Measurements from ENCODE around the gene DNAJA3.

DNAJA3 gene

DNA sequence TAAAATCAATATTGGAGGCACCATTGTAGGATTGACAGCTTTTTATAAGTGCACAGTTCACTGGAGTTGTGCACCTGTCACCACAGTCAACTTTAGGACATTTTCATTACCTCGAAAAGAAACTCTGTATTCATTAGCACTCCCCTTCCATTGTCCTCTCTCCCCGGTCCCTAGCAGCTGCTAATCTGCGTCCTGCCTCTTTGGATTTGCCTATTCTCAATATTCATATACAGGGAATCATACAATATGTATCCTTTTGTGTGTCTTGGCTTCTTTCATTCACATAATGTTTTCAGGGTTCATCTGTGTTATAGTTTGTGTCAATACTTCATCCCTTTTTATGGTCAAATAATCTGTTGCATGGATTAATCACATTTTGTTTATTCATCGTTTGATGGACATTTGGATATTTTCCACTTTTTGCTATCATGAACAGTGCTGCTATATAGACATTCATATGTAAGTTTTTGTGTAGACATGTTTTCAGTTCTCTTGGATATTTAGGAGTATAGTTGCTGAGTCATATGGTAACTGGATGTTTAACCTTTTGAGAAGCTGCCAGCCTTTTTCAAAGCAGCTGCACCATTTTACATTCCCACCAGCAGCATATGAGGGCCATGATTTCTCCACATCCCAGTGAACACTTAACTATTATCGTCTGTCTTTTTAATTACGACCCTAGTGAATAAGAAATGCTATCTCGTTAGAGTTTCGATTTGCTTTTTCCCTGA lies 9.8 kb downstream of the DNAJA3 start:
- DNase-seq, result no peak

DNA sequence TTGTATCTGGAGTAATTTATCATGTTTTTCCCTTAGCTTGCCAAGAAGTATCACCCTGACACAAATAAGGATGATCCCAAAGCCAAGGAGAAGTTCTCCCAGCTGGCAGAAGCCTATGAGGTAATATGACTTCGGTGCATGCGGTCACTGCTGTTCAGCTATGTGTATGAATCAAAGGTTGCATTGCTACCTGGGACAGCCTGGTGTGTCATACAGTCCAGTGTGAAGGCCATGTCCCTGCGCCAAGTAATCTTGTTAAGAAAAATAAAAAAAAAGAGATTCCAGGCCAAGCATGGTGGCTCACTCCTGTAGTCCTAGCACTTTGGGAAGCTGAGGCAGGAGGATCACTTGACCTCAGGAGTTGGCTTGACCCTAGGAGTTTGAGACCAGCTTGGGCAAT lies 11.7 kb downstream of the DNAJA3 start:
- DNase-seq, result no peak

DNA sequence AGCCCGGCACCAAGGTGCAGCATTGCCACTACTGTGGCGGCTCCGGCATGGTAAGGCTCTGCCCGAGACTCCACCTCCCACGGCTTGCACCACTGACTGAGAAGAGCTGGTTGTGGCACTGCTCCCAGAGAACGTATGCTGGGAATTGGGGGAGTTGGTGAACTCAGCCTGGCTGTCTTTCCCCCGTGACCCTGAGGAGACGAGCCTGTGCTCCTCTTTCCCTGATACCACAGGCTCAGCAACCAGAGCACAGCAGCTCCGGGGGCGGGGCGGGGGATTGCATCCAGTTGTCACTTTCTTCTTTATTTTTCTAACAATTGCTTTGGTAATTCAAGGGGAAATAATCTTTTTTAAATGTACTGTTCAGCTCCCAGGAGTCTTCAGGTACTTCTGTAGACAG lies 16.7 kb downstream of the DNAJA3 start:
- DNase-seq, result no peak

DNA sequence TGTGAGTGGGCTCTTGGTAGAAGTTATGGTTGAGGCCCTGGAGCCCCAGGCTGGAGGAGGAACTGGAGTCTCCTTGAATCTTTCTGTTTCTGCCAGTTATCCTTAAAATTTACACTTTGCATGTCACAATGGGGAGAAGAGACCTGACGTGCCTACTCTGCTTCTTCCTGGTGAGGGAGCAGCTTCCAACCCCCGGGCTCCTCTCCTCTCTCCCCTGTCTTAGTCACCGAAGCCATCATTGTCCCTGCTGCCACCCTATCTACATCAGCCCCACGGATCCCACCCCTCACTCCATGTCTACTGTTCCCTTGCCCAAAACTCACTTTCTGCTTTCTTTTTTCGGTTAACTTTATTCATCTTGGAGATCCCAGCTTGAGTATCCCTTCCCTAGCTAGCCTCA lies 17.6 kb downstream of the DNAJA3 start:
- DNase-seq, result no peak

DNA sequence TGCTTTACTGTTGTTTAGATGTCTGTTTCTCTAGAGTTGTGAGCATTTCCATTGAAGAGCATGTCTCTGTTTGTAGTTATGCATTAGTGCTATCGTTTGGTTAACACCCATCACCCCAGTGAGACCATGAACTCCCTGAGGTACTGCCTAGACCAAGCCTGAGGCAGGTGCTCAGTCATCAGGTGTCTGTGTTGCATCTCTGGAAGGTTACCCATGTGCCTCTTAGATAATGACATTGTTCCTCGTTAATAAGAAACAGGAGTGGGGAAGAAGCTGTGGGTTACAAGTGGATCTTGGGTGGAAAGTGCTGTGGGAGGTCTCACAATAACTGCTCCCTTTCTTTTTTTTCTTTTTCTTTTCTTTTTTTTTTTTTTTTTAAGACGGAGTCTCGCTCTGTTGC lies 18.3 kb downstream of the DNAJA3 start:
- DNase-seq, result no peak

DNA sequence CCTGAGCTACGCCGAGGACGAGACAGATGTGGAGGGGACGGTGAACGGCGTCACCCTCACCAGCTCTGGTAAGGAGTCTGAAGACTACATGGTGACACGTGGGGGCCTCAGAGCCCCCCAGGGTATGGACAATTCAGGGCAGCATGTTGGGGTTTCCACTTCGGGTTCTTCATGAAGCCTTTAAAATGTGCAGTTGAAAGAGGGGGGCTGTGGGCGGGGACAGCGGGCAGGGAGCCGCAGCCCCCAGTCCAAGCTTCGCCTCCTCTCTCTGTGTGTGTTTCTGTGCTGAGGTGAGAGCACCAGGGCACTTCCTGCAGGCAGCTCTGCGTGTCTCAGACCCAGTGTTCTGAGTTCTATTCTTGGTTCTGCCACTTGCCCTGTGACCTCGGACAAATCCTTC lies 24.8 kb downstream of the DNAJA3 start:
- no peak for DNase-seq

DNA sequence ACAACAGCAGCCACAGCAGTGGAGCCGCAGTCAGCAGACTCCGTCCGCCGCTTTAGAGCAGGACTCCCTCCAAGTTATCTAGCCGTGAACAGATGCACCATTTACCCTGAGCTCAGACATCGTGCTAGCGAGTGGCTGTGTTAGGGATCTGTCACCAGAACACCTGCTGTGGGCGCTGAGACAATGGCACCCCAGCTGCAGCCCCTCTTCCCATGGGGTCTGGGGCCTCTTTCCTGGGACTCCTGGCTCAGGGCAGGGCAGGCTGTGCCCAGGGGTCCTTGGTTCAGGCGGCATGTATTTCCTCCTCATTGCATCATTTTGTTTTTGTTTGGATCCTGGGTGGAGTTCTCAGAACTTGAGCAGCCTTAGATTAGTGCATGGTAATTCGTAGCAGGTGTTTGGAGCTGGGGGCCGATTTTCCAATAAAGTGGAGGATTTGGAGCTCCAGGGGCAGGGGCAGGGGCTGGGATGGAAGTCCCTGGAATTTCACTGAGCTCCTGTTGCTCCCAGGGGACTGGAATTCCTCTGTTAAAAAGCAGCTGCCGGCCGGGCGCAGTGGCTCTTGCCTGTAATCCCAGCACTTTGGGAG lies 25.4 kb downstream of the DNAJA3 start:
- no peak for DNase-seq

DNA sequence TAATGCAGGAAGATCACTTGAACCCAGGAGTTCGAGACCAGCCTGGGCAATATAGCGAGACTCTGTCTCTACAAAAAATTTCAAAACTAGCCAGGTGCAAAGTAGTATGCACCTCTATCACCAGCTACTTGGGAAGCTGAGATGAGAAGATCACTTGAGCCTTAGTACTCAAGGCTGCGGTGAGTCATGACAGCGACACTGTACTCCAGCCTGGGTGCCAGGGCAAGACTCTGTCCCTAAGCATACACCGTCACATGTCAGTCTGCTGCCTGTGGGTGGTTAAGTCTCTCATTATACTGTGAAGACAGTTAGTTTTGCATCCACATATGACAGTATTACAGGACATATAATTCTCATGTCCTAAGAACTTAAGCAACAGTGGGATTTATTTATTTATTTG lies 27.0 kb downstream of the DNAJA3 start:
- DNase-seq, result no peak

DNA sequence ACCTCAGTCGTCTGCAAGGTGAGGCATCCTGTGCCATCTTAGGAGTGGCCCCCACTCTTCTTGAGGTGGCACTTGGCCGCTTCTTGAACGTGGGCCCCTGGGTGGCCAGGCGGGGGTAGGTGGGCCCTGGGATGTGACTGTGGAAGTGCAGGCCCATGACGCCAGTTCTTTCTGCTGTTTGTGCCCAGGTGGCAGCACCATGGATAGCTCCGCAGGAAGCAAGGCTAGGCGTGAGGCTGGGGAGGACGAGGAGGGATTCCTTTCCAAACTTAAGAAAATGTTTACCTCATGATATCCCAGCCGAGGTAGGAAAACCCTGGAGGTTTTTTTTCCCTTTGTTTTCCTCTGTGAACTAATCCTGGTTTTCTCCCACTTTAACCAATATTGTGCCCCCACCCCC lies 29.0 kb downstream of the DNAJA3 start:
- DNase-seq, result no peak

DNA sequence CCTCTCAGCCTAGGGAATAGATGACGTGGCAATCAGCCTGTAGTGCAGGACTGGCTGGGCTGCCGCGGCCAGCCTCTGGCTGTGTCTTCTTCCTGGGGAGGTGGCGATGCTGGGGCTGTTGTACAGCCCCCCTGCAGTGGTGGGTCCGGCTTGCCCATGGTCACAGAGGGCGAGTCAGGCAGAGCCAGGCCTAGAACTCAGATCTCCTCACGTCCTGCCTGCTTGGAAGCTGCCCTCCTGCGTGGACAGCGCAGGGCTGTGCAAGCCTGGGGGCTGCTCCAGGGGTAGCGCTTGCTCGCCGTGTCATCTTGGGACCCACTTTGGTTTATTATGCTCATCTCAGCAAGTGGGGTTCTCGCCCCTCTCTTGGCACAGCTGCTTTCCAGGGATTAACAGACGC lies 29.4 kb downstream of the DNAJA3 start:
- no peak for DNase-seq

DNA sequence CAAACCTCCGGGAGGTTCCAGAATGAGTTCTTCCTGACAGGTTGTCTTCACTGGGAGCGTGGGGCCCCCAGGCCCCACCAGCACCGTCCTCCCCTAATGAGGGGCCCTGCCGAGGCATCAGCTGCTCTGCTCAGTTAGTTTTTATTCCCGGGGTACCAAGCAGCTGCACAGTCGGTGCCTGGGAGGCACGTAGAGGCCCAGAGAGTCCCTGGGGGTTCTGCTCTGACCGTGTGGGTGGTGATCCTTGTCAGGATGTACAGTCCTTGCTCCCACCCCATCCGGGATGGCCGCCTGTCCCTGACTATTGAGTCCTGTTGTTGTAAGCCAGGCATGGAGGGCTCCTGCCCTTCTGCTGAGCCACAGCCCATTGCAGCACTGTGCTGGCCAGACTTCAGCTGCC lies 30.3 kb downstream of the DNAJA3 start:
- DNase-seq, result no peak

DNA sequence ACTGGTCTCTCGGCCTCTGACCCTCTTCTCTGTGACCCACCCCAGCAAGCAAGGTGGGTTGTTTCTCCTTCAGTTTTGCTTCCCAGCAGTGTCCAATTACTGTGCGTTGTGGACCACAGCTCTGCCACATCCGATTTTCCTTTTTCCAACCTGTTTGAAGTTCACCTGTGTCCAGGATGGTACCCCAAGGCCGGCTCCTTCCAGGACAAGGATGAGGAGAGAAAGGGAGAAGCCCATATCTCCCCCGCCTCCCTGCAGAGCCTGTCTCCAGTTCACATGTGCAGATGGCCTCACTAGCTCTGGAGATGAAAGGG lies 35.2 kb downstream of the DNAJA3 start:
- DNase-seq, result no peak

DNA sequence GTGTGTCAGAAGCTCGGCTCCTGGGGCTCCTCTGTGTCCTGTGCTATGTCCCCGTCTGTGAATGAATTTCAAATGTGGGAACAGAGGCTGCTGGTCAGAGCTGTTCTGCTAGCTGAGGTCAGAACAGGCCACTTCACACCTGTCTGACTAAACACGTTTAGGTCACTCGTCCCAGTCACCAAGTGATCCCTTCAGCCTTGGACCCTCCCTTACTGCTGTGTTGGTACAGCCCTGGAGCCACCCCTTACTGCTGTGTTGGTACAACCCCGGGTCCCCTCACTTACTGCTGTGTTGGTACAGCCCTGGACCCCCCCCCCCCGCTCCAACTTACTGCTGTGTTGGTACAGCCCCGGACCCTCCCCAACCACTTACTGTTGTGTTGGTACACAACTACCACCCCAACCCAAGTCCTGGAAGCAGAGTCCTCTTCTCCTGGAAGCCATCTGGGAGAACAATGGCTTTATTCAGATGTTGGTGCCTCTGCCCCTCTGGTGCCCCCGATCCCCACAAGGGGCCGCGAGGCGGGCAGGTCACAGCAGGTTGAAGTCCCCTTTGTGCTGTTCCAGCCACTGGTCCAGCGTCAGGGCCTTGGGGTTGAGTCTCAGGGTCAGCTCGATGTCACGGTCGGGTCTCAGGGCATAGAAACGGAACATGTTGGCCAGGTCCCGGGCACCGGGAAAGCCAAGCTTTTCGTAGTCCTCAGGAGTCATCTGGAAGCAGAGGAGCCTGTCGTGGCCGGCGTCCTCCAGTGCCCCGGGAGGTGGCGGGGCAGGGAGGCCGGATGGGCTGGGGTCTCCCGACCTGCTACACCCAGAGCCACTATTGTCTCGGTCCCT lies 35.8 kb downstream of the DNAJA3 start:
- no peak for DNase-seq

DNA sequence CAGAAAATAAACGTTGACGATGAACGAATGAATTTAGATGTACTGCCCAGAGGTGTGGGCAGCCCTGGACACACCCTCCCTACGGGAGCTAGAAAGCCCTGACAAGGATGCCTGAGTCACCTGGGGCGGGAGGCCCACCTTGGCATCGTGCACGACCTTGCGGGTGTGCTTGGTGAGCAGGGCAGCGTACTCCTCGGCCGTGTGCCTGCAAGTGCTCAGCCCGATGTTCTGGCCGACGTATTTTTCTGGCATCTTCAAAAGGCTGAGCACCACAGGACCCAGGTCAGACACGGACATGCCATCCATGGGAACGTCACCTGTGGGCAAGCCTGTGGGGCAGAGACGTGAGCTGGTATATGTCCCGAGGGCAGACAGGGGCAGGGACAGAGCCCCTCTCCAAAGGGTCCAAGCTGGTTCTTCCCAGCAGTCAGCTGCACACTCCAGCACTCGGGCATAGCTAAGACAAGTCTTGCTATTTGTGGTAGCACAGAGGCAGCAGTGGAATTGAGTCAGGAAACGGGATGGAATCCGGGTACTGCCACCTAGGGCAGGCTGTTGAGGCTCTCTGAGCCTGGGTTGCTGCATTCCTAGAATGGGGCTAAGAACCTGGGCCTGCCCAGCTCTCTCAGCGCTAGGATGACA lies 38.0 kb downstream of the DNAJA3 start:
- DNase-seq, result no peak

DNA sequence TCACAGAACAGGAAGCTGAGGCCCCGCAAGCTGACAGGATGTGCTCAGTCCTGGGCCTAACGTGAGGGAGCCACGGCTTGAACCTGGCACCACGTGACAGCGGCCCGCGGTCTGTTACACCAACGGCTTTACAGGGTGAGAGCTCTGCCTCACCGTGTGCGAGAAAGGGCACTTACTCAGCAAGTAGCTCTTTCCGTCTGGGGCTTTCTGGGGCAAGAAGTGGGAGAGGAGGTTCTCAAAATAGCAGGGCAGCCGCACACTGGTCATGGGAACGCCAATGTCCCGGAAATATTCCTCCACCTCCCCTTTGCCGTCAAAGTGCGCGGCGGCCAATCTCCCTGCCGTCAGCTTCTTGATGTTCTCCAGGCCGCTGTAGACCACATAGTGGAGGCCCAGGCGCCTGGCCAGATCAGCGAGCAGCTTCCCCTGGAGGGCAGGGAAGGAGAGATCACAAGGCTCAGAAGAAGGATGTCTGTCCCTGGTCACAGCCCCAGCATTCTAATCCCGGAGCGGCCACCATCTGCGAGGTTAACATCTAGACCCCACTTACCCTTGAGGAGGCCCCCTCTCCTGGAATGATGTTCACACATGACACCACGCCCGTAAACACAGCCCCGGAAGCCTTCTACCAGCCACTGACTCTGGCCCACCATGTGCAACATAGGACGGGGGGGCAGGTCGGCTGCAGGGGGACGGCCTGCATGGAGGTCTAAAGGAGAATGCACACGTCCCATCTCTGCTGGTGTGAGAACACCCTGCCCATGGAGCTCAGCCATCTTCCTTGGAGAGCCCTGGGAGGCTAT lies 40.5 kb downstream of the DNAJA3 start:
- no peak for DNase-seq

DNA sequence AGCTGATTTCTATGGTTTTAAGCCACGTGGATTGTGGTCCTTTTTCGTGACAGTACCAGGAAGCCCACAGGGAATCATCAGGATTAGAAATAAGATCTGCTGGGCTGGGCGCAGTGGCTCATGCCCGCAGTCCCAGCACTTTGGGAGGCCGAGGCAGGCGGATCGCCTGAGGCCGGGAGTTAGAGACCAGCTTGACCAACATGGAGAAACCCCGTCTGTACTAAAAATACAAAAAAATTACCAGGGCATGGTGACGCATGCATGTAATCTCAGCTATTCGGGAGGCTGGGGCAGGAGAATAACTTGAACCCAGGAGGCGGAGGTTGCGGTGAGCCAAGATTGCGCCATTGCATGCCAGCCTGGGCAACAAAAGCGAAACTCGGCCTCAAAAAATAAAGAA lies 42.2 kb downstream of the DNAJA3 start:
- no peak for DNase-seq

DNA sequence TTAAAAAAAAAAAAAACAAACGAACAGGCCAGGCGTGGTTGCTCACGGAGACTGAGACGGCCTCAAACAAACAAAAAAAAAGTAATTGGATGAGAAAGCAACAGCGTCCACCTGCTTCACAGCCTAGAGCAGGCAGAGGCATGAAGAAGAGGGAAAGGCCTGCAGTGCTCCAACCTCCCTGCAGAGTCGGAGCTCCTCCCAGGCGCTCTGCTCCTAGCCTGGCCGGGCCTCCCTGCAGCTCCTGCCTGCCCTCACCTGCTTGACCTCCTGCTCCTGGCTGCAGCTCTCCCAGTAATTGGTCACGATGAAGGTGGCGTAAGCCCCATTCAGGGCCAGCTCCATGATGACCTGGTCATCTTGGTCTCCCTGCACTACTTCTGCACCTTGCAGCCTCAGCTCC lies 43.3 kb downstream of the DNAJA3 start:
- no peak for DNase-seq

DNA sequence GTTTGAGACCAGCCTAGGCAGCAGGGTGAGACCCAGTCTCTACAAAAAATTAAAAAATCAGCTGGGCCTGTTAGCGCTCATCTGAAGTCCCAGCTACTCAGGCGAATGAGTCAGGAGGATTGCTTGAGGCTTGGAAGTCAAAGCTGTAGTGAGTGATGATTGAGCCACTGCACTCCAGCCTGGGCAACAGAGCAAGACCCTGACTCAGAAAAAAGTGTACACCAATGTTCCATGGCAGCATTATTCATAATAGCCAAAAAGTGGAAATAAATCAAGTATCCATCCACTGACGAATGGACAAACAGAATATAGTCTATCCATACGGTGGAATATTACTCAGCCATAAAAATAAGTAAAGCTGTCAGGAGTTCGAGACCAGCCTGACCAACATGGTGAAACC lies 46.2 kb downstream of the DNAJA3 start:
- DNase-seq, result no peak

DNA sequence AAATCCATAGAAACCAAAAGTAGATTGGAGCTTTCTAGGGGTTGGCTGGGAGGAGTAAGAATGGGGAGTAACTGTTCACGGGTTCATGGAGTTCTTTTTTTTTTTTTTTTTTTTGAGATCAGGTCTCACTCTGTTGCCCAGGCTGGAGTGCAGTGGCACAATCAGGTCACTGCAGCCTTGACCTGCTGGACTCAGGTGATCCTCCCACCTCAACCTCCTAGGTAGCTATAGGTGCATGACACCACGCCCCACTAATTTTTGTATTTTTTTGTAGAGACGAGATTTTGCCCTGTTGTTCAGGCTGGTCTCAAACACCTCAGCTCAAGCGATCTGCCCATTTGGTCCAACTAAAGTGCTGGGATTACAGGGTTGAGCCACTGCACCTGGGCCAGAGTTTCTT lies 47.2 kb downstream of the DNAJA3 start:
- no peak for DNase-seq

DNA sequence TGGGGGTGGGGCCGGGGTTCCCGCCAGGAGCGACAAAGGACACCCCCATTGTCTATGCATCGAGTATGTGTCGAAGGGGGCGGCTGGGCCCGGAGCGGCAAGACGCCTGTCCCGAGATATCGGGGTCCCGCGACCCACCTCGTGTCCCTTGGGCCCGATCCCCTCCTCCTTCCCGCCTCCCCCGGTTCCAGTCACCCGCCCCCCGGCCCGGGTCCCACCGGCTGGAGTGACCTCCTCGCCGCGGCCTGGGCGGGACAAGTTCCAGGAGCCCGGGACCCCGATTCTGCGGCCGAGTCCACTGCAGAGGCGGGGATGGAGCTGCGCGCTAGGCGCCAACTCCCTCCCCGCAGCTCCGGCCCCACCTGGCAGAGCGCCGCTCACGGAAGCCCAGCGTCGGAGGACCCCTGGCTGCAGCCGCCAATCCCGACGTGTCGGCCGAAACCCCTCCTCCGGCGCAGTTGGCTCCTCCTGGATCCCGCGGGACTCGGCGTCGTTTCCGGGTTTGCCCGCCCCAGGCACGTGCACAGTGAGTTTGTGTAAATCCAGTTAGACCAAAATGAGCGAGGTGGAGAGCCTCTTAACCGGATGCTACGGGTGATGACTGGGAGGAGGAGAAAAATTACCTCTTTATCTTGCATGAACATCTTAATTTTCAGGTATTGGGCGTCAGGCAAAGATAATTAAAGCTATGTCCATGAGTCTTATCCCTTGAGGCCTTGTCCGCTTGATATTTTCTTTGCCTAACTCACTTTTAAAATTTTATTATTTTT lies 48.7 kb downstream of the DNAJA3 start, which contains the start of gene NMRAL1:
Gene NMRAL1 (minus strand): TSS at position 434 of the 770 bp plus-strand sequence. CDS start 493 bp downstream, outside the sequence.
- peak; percentile 91 for DNase-seq

DNA sequence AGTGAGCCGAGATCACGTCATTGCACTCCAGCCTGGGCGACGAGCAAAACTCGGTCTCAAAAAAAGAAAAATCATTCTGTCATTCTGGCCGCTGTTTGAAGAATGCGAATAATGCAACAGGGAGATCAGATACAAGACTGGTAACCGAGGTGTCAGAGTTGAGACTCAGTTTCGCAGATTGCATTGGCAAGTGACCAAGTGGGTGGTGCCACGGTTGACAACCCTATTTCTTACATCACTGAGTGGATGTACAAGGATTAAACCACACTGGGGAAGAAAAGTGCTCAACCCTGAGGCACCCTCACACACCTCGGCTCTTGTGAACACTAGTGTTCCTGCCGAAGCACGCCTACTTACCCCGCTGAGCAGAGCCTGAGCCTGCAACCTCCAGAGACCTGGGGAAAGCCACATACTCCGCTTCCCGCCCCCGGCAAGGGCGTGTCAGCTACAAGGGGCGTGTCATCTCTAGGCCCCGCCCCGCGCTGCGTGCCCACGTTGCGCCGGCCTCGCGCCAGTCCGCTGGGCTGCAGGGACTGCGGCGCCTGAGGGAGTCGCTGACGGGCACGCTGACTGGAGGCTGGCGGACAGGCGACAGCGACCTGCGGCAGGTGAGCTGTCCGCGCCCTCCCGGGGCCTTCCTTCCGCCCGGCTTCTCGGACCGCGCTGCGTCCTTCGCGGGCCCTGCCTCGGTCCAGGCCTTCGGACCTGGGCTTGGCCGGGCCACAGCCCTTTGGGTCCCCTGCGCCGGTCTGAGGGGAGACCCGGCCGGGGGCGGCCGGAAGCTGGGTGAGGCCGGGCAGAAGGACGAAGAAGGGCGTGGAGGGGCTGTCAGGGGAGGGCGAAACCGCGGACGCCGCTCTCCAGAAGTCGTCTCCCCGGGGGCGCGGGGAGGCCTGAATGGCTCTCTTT lies 50.5 kb downstream of the DNAJA3 start, which contains the start of gene HMOX2:
Gene HMOX2 (plus strand): TSS at position 519 of the 909 bp plus-strand sequence. CDS start 29,127 bp downstream, outside the sequence.
- DNase-seq, result peak; percentile 89
